Ascending aorta (tissue), 2 donors: Measurements from ENCODE around the gene CCDC141. TPM values are rescaled to one million over a fixed set of nuclear protein-coding genes. Genes with fewer than 3 reads are reported as not detected.

ENCODE experiments used
- DNase-seq, 2 donors: peaks; one replicate each; pipeline ENCODE4 v3.0.0-alpha.2; 2019; ENCODE audit warnings: low spot score in 2 of 2
- H3K27ac ChIP-seq, 2 donors: fragments of 200-600 bp; sonication (generic); one replicate each; pipeline ENCODE4 v1.5.1; 2016 to 2017; ENCODE audit warnings: mild to moderate bottlenecking in 1 of 2
- H3K27me3 ChIP-seq: fragments of 200-600 bp; sonication (generic); one replicate; pipeline ENCODE4 v1.5.1; 2017
- H3K36me3 ChIP-seq, 2 donors: fragments of 200-600 bp; sonication (generic); one replicate each; pipeline ENCODE4 v1.5.1; 2016
- H3K4me1 ChIP-seq, 2 donors: fragments of 200-600 bp; sonication (generic); one replicate each; pipeline ENCODE4 v1.5.1; 2016 to 2017; ENCODE audit warnings: mild to moderate bottlenecking in 1 of 2
- H3K4me3 ChIP-seq, 2 donors: fragments of 200-600 bp; sonication (generic); one replicate each; pipeline ENCODE4 v1.5.1; 2016 to 2017; ENCODE audit warnings: mild to moderate bottlenecking in 1 of 2
- H3K9me3 ChIP-seq, 2 donors: fragments of 200-600 bp; sonication (generic); one replicate each; pipeline ENCODE4 v1.5.1; 2016
- CTCF ChIP-seq, 3 experiments: fragments of 200-600 bp in 2 of 3; fragments of 450-650 bp in 1 of 3; sonication (generic) in 2 of 3; IDR thresholded peaks; one replicate each; pipeline ENCODE4 v1.5.1; 2016 to 2019; ENCODE audit warnings: antibody characterized with exemption in 3 of 3, mild to moderate bottlenecking in 1 of 3, moderate library complexity in 1 of 3
- intact Hi-C: fragments of 100-400 bp; cut with DNase I; formaldehyde crosslinking; loops from one replicate; pipeline ENCODE4 v1.15.1; 2023
- total RNA-seq: library from RNA; depleted of rRNA; stranded (reverse); fragments of >200 nt; gene quantifications from one replicate; pipeline ENCODE4 v1.1.0, GENCODE V29; 2016

CCDC141 gene
- total RNA-seq, 1 donor from 2014 or later, result 2.0 TPM

DNA sequence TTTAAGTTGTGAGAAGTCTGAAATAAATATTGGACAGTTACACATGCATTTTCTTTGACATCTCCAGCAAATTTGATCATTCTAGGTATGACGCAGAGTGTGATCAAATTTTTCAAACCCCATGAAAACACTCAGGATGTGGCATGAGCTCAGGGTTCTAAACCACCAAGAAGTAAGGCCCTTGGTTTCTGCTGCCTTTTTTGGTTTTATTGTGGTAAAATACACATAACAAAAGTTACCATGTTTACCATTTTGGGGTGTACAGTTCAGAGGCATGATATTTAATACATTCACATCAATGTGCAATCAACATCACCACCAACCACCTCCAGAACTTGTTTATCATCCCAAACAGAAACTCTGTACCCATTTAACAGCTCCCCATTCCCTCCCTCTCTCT is 178.4 kb downstream of the CCDC141 start:
- intact Hi-C loops, result no loop called here
- Histone ChIP-seq H3K4me3 (no peak overlapping the region), H3K27me3 (no peaks in the 10 kb centered on the region), H3K36me3 (no peaks in the 10 kb centered on the region), H3K27ac (peak overlapping the region in 1 of 2 donors; percentile 7), H3K4me1 (peaks cover 0 to 16% of the 10 kb centered on the region in 2 donors), H3K9me3 (no peaks in the 10 kb centered on the region)
- no peak for DNase-seq
- no peak for TF ChIP-seq CTCF (IDR thresholded peaks at IDR 0.05)

DNA sequence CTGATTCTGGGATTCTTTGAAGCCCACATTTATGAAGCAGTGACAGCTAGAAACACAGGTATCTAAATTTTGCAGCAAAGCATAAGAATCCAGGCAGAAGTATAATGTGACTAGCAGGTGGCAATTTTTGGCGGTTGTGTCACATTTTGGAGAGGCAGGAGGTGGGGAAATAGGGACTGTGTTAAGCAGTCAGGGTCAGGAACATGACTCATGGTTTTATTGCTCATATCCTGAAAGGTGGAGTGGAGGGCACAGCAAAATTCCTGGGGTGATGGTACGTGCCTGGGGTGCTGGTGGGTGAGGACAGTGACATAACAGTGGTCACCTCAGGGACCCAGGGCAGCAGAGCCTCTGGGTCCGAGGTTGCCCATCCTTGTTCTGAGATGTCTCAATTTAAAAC is 179.2 kb downstream of the CCDC141 start:
- H3K4me3 ChIP-seq, result no peak overlapping the region
- H3K36me3 ChIP-seq, result no peaks in the 10 kb centered on the region

DNA sequence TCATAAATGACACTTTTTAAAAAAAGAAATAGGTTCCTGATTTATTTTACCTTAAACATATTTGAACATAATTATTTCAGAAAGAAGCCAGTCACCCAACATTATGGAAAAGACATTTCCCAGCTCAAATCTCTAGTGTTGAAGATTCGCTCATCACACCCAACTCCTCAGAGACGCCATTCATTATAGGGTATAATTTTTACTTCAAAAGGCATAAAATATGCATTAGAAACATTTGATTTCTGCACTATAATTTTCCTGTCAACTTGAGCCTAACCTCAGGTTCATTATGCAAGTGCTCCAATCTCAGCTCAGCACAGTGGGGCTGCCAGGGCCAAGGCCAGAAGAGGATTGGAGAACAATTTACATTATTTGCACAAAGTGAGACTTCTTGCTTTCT is 183.9 kb downstream of the CCDC141 start:
- H3K27ac ChIP-seq, result peak overlapping the region in 1 of 2 donors; percentile 9

More for the DNA sequence above, 179.2 kb downstream of the CCDC141 start:
- DNase-seq, result peak in 1 of 2 donors; percentile 66
- Histone ChIP-seq H3K27me3 (no peaks in the 10 kb centered on the region), H3K9me3 (no peaks in the 10 kb centered on the region), H3K27ac (peak overlapping the region in 1 of 2 donors; percentile 22), H3K4me1 (peaks cover 0 to 13% of the 10 kb centered on the region in 2 donors)
- TF ChIP-seq CTCF (IDR thresholded peaks at IDR 0.05), result no peak
- intact Hi-C loops, result no loop called here

GRCh38 chr2:178865146-178865936 is 184.6 kb downstream of the CCDC141 start:
- H3K9me3 ChIP-seq, result no peaks in the 10 kb centered on the region
- no peak overlapping the region for H3K4me3 ChIP-seq
- H3K27ac ChIP-seq, result peak overlapping the region; percentile 85 to 87
- no peaks in the 10 kb centered on the region for H3K27me3 ChIP-seq
- DNase-seq, result peak in 1 of 2 donors; percentile 81
- intact Hi-C loops, result loop anchor here (10.0 kb wide), 1 partner anchor 399 kb away; the partner anchor contains the start of gene SESTD1
- H3K4me1 ChIP-seq, result peaks cover 8 to 25% of the 10 kb centered on the region in 2 donors
- TF ChIP-seq CTCF (IDR thresholded peaks at IDR 0.05), result no peak
- H3K36me3 ChIP-seq, result no peaks in the 10 kb centered on the region

More for the DNA sequence above, 183.9 kb downstream of the CCDC141 start:
- H3K4me1 ChIP-seq, result peaks cover 8 to 25% of the 10 kb centered on the region in 2 donors
- intact Hi-C loops, result loop anchor here (10.0 kb wide), 1 partner anchor 399 kb away; the partner anchor contains the start of gene SESTD1
- DNase-seq, result no peak
- H3K36me3 ChIP-seq, result no peaks in the 10 kb centered on the region
- no peak for TF ChIP-seq CTCF (IDR thresholded peaks at IDR 0.05)
- H3K27me3 ChIP-seq, result no peaks in the 10 kb centered on the region
- no peaks in the 10 kb centered on the region for H3K9me3 ChIP-seq
- no peak overlapping the region for H3K4me3 ChIP-seq

DNA sequence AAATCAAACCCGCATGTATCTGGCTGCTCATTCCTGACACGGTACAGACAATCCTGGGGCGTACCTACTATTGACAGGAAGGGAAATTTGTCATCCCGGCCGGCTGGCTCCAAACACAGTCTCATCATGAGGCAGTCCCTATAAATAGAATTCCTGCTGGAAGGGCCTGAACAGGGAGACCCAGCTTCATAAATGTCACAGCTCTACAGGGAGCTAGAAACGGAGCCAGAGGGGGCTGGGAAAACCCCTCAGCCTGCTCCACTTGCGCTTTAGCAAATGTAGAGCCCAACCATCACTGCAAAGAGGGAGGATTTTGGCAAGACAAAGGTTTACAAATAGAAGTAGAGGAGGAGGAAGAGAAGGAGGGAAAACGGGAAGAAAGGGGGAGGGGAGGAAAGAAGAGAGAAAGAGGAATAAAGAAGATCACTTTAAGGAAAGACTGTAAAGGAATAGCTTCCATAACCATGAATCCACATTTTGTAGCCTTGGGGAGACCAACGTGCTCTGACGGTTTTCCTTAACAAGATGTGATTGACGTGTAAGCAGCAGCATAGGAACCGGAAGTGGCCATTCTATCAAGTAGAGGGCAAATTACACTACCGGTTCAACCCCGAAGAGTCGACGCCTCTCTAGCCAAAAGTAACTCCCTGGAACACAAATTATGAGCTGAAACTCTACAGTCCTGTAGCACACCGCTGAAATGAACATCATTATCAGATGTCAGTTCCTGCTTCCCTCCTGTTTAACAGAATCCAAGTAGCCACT is 185.9 kb downstream of the CCDC141 start:
- intact Hi-C loops, result loop anchor here (10.0 kb wide), 1 partner anchor 401 kb away; the partner anchor contains the start of gene SESTD1
- H3K4me1 ChIP-seq, result peaks cover 8 to 35% of the 10 kb centered on the region in 2 donors
- TF ChIP-seq CTCF (IDR thresholded peaks at IDR 0.05), result no peak
- H3K9me3 ChIP-seq, result no peaks in the 10 kb centered on the region
- H3K36me3 ChIP-seq, result no peaks in the 10 kb centered on the region
- peak overlapping the region; percentile 85 to 87 for H3K27ac ChIP-seq
- H3K4me3 ChIP-seq, result no peak overlapping the region
- no peaks in the 10 kb centered on the region for H3K27me3 ChIP-seq
- peak; percentile 45 to 87 for DNase-seq
